K562 (cell line): ENCODE data around the gene OTOGL. TPM values are rescaled to one million over a fixed set of nuclear protein-coding genes. Genes with fewer than 3 reads are reported as not detected.
A peak's percentile ranks its signal among the peaks of the same experiment; 100 is the strongest.

ENCODE experiments used
- CBX2 ChIP-seq: fragments of 200-600 bp; sonication (generic); IDR thresholded peaks from one replicate; pipeline ENCODE4 v1.6.1; 2012; ENCODE audit warnings: mild to moderate bottlenecking, low read length, inconsistent platforms; ENCODE audit not compliant: insufficient read depth, poor library complexity, severe bottlenecking
- CCNT2 ChIP-seq: IDR thresholded peaks from 2 replicates; pipeline ENCODE4 v1.6.1; 2011; ENCODE audit warnings: borderline replicate concordance, low read depth, mild to moderate bottlenecking, moderate library complexity, mixed read lengths, low read length; ENCODE audit not compliant: insufficient read length; ENCODE audit errors: extremely low read depth
- CREM ChIP-seq: IDR thresholded peaks from 2 replicates; pipeline ENCODE4 v1.6.1; 2014; ENCODE audit warnings: antibody characterized with exemption, low read depth
- CTBP1 ChIP-seq: fragments of 450-650 bp; IDR thresholded peaks from 2 replicates; pipeline ENCODE4 v1.6.1; 2016; ENCODE audit warnings: borderline replicate concordance
- DPF2 ChIP-seq: fragments of 450-650 bp; IDR thresholded peaks from 2 replicates; pipeline ENCODE4 v1.6.1; 2016
- ETV1 ChIP-seq: fragments of 450-650 bp; conservative IDR thresholded peaks from 2 replicates; pipeline ENCODE4 v1.6.1; 2016; ENCODE audit warnings: missing genetic modification characterization, control low read depth, low read depth, missing compliant biosample characterization
- FOXK2 ChIP-seq, 2 experiments: fragments of 450-650 bp; IDR thresholded peaks in 1 of 2; conservative IDR thresholded peaks in 1 of 2; 2 replicates each; pipeline ENCODE4 v1.6.1; 2016; ENCODE audit warnings: low read depth in 2 of 2, mild to moderate bottlenecking in 1 of 2
- HDGF ChIP-seq: fragments of 450-650 bp; IDR thresholded peaks from 2 replicates; pipeline ENCODE4 v1.6.1; 2016
- HNRNPK ChIP-seq: fragments of 200-400 bp; formaldehyde crosslinking; IDR thresholded peaks from one replicate; pipeline ENCODE4 v1.6.1; 2018; ENCODE audit warnings: mild to moderate bottlenecking, low read depth, low read length; ENCODE audit not compliant: poor library complexity, severe bottlenecking
- L3MBTL2 ChIP-seq: fragments of 450-650 bp; IDR thresholded peaks from 2 replicates; pipeline ENCODE4 v1.6.1; 2016; ENCODE audit warnings: mild to moderate bottlenecking, moderate library complexity
- POLR3G ChIP-seq: IDR thresholded peaks from 2 replicates; pipeline ENCODE4 v1.6.1; 2011; ENCODE audit not compliant: insufficient read length, insufficient replicate concordance; ENCODE audit errors: extremely low read depth
- PRMT5 ChIP-seq: sonication (generic); formaldehyde crosslinking; IDR thresholded peaks from 2 replicates; pipeline ENCODE4 v1.5.0; 2020; ENCODE audit warnings: missing genetic modification reagents
- PTRF ChIP-seq: fragments of 450-650 bp; IDR thresholded peaks from 2 replicates; pipeline ENCODE4 v1.6.1; 2016; ENCODE audit warnings: mild to moderate bottlenecking, missing genetic modification characterization, missing compliant biosample characterization
- RBM25 ChIP-seq: fragments of 200-400 bp; formaldehyde crosslinking; IDR thresholded peaks from 2 replicates; pipeline ENCODE4 v1.6.1; 2018; ENCODE audit warnings: low read length, low read depth, moderate library complexity; ENCODE audit not compliant: severe bottlenecking
- RFX1 ChIP-seq: fragments of 450-650 bp; IDR thresholded peaks from 2 replicates; pipeline ENCODE4 v1.6.1; 2016; ENCODE audit warnings: mild to moderate bottlenecking, moderate library complexity
- RFX7 ChIP-seq: fragments of 250-450 bp; sonication (Bioruptor Pico); IDR thresholded peaks from 2 replicates; pipeline ENCODE4 v1.5.1; 2021; ENCODE audit warnings: mild to moderate bottlenecking
- SMC3 ChIP-seq: conservative IDR thresholded peaks from 2 replicates; pipeline ENCODE4 v1.6.1; 2011; ENCODE audit warnings: low read depth, low read length, improper control_type of control experiment; ENCODE audit not compliant: insufficient read depth
- SPI1 ChIP-seq: IDR thresholded peaks from 2 replicates; pipeline ENCODE4 v1.6.1; 2011; ENCODE audit warnings: low read depth, low read length, control low read depth, borderline replicate concordance
- TAF1 ChIP-seq: IDR thresholded peaks from 2 replicates; pipeline ENCODE4 v1.6.1; 2011; ENCODE audit warnings: mild to moderate bottlenecking, low read length, moderate library complexity; ENCODE audit not compliant: insufficient read depth, control insufficient read depth, severe bottlenecking; ENCODE audit errors: extremely low read depth
- ZBTB1 ChIP-seq: sonication (generic); formaldehyde crosslinking; IDR thresholded peaks from 2 replicates; pipeline ENCODE4 v1.8.1; 2023; ENCODE audit warnings: missing genetic modification reagents, low read depth, mild to moderate bottlenecking, borderline replicate concordance
- ZNF444 ChIP-seq: fragments of 250-450 bp; sonication (Bioruptor Pico); IDR thresholded peaks from 2 replicates; pipeline ENCODE4 v1.4.0; 2020; ENCODE audit warnings: mild to moderate bottlenecking, moderate library complexity
- polyA plus RNA-seq, 8 experiments: library from polyadenylated mRNA; depleted of rRNA in 4 of 8; stranded (reverse) in 5 of 8; unstranded in 3 of 8; fragments of >200 nt; fragmentation: Nextera tagmentation in 2 of 8; fragmentation: Illumina TruSeq in 1 of 8; extraction: Ambion mirVana in 2 of 8; extraction: Trizol in 1 of 8; gene quantifications; 2 replicates each; pipeline versions ENCODE4 v1.2.1 to v1.2.3, GENCODE V29; 2011 to 2014; ENCODE audit warnings: inconsistent platforms in 1 of 8, missing spikeins in 1 of 8
- total RNA-seq, 7 experiments: library from RNA; depleted of rRNA in 6 of 7; stranded (reverse); fragments of >200 nt in 6 of 7; fragmentation: Illumina TruSeq in 2 of 7; extraction: Trizol in 2 of 7; gene quantifications; 2 replicates each; pipeline versions ENCODE4 v1.2.1 to v1.2.3, GENCODE V29; 2011 to 2021; ENCODE audit warnings: low replicate concordance in 1 of 7
- TF ChIP-seq, protein P1 (sequence below): fragments of 250-450 bp; sonication (Bioruptor Pico); IDR thresholded peaks from 2 replicates; pipeline ENCODE4 v1.8.0; 2022; ENCODE audit warnings: inconsistent platforms
- TF ChIP-seq, protein P2 (sequence below), 2 experiments: IDR thresholded peaks; 2 replicates each; pipeline ENCODE4 v1.6.1; 2012; ENCODE audit warnings: improper control_type of control experiment in 2 of 2, low read depth in 2 of 2, low read length in 2 of 2, borderline replicate concordance in 1 of 2
- TF ChIP-seq, protein P3 (sequence below): fragments of 250-450 bp; sonication (Bioruptor Pico); IDR thresholded peaks from 2 replicates; pipeline ENCODE4 v1.5.0; 2020; ENCODE audit warnings: mild to moderate bottlenecking, borderline replicate concordance

Gene OTOGL
- total and polyA plus RNA-seq, 9 of the 15 experiments (the other 6 are each of a cell fraction or from before 2014, with no cell fraction given): 0.02 to 0.03 TPM; not detected in 7

DNA sequence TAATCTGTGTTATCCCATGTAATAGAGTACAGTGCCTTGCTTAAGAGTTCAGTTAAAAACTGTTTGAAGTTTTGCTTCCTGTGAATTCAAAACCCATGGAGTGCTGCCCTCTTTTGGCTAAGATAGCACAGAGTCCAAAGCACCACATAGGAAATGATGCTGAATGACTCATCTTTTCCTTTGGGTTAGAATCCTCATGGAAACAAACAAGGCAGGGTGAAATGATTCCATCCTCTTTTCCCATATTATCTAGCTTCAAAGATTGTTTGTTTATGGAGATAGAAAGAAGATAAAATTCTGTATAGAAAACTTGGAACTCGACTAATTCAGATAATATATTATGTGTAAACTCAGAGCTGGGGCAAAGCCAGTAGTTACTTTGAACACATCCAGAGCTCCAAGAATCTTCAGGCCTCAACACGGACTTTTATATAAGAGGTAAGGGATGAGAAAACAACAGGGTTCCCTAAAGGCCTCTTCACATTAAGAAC lies 87.4 kb downstream of the OTOGL start (continued):
- TF ChIP-seq CCNT2 (no peak), RFX7 (no peak), HDGF (no peak), PTRF (tag) (no peak), FOXK2 (conservative IDR thresholded peaks at IDR 0.05 in 1 of 2, IDR thresholded peaks at IDR 0.05 in 1 of 2; ENCODE audit: low read depth in 2 of 2) (no peak), SPI1 (no peak), HNRNPK (no peak), ZNF444 (CRISPR knock-in tag) (no peak), CTBP1 (0 out of 2 replicates have a peak, but pooled peaks have one; percentile 22), CBX2 (no peak), SMC3 (peak; percentile 44; the same call in 1 of the 2 replicates), PRMT5 (CRISPR knock-in tag) (no peak), POLR3G (no peak), RBM25 (no peak), ETV1 (tag) (peak; percentile 45; the same call in 1 of the 2 replicates), DPF2 (0 out of 2 replicates have a peak, but pooled peaks have one; percentile 15), ZBTB1 (CRISPR knock-in tag) (no peak), CREM (peak; percentile 51; the same call in 1 of the 2 replicates), RFX1 (0 out of 2 replicates have a peak, but pooled peaks have one; percentile 18), TAF1 (no peak), L3MBTL2 (no peak)
- TF ChIP-seq, protein P1, sequence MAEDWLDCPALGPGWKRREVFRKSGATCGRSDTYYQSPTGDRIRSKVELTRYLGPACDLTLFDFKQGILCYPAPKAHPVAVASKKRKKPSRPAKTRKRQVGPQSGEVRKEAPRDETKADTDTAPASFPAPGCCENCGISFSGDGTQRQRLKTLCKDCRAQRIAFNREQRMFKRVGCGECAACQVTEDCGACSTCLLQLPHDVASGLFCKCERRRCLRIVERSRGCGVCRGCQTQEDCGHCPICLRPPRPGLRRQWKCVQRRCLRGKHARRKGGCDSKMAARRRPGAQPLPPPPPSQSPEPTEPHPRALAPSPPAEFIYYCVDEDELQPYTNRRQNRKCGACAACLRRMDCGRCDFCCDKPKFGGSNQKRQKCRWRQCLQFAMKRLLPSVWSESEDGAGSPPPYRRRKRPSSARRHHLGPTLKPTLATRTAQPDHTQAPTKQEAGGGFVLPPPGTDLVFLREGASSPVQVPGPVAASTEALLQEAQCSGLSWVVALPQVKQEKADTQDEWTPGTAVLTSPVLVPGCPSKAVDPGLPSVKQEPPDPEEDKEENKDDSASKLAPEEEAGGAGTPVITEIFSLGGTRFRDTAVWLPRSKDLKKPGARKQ (CRISPR knock-in tag): no peak
- TF ChIP-seq, protein P2, sequence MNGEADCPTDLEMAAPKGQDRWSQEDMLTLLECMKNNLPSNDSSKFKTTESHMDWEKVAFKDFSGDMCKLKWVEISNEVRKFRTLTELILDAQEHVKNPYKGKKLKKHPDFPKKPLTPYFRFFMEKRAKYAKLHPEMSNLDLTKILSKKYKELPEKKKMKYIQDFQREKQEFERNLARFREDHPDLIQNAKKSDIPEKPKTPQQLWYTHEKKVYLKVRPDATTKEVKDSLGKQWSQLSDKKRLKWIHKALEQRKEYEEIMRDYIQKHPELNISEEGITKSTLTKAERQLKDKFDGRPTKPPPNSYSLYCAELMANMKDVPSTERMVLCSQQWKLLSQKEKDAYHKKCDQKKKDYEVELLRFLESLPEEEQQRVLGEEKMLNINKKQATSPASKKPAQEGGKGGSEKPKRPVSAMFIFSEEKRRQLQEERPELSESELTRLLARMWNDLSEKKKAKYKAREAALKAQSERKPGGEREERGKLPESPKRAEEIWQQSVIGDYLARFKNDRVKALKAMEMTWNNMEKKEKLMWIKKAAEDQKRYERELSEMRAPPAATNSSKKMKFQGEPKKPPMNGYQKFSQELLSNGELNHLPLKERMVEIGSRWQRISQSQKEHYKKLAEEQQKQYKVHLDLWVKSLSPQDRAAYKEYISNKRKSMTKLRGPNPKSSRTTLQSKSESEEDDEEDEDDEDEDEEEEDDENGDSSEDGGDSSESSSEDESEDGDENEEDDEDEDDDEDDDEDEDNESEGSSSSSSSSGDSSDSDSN (IDR thresholded peaks at IDR 0.05; ENCODE audit: borderline replicate concordance in 1 of 2, low read depth in 2 of 2, low read length in 2 of 2): no peak
- TF ChIP-seq, protein P3, sequence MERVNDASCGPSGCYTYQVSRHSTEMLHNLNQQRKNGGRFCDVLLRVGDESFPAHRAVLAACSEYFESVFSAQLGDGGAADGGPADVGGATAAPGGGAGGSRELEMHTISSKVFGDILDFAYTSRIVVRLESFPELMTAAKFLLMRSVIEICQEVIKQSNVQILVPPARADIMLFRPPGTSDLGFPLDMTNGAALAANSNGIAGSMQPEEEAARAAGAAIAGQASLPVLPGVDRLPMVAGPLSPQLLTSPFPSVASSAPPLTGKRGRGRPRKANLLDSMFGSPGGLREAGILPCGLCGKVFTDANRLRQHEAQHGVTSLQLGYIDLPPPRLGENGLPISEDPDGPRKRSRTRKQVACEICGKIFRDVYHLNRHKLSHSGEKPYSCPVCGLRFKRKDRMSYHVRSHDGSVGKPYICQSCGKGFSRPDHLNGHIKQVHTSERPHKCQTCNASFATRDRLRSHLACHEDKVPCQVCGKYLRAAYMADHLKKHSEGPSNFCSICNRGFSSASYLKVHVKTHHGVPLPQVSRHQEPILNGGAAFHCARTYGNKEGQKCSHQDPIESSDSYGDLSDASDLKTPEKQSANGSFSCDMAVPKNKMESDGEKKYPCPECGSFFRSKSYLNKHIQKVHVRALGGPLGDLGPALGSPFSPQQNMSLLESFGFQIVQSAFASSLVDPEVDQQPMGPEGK: no peak
